Measurements from ENCODE around the gene SLC26A6. TPM values are rescaled to one million over a fixed set of nuclear protein-coding genes. Genes with fewer than 3 reads are reported as not detected.

SLC26A6 gene
- total and polyA plus RNA-seq, 2 of the 13 experiments (the other 11 are each of a cell fraction or from before 2014, with no cell fraction given) = 40.7 to 184 TPM

GRCh38 chr3:48636149-48636655 is 941 bp upstream of the SLC26A6 start (continued):
- TF ChIP-seq PRDM4 (CRISPR knock-in tag; IDR thresholded peaks at IDR 0.05; ENCODE audit: borderline replicate concordance) (no peak), MEF2D (CRISPR knock-in tag; IDR thresholded peaks at IDR 0.05) (peak; percentile 55; the same call in 1 of the 2 replicates)

DNA sequence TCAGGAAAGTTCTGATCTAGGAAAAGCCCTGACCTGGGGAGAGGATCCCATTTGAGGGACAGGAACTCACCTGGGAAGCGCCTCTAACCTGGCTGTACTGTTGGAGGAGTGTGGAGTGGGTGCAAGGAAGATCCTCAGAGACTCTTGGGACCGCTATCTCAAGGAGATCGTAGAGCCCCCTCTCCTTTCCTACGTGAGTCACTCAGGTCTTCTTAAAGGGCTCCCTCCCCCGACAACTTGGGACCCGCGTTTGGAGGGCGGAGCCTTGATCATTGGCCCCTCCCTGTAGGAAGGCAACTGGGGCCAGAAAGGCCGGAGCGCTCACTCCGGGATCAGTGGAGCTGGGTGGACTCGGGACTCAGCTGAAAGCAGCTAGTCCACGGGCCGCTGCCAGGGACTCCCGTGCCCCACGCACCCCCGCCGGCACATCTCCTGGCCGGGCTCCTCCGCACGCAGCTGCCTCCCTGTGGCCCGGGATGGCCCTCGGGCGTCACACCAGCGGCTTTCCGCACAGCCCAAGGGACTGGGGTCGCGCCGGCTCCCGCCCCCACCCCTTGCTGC is 520 bp downstream of the SLC26A6 start:
- peak; percentile 35 for DNase-seq (ENCODE audit: low spot score)
- no peaks in the 10 kb centered on the region; a peak in 1 of 5 replicates for H3K27me3 ChIP-seq (ENCODE audit: control insufficient read depth in 1 of 2, insufficient read depth in 2 of 2, low read length in 2 of 2)
- H3K9me3 ChIP-seq (ENCODE audit: low read length) = no peaks in the 10 kb centered on the region
- H3K79me2 ChIP-seq (ENCODE audit: insufficient read depth, low read length) = peaks cover 43% of the 10 kb centered on the region
- BruUV-seq (replicated peaks) = TSS peak; percentile 58
- H3K4me3 ChIP-seq (replicated peaks in 1 of 3; ENCODE audit: insufficient read depth in 1 of 3, low read depth in 2 of 3, low read length in 3 of 3) = peak overlapping the region; percentile 71 to 96 (median 93)
- WGBS (ENCODE audit: low lambda C conversion rate) = 5% methylated on average over 7 of the region's 30 CpGs
- H2AFZ ChIP-seq (ENCODE audit: low read length) = no peak overlapping the region
- H3K27ac ChIP-seq (ENCODE audit: extremely low read length, insufficient read depth, low read length) = peak overlapping the region; percentile 74
- H3K9ac ChIP-seq (ENCODE audit: insufficient read depth, low read depth, low read length) = peak overlapping the region; percentile 83
- H3K36me3 ChIP-seq (replicated peaks in 1 of 2; ENCODE audit: control insufficient read depth in 1 of 2, insufficient read depth in 2 of 2, low read length in 2 of 2) = peaks cover 13 to 40% of the 10 kb centered on the region in 2 experiments; a peak in 4 of 5 replicates
- intact Hi-C loops (cut with micrococcal nuclease; ENCODE audit: unreplicated experiment) (loop anchor here (1.0 to 2.0 kb wide), 3 partner anchors 16 to 78 kb away; partner anchors contain the start of genes PFKFB4 and UQCRC1), in situ Hi-C loops (cut with HindIII; ENCODE audit: extremely low pct_ligation_motif_present, low pct_unique_long_range_greater_than_20kb) (no loop called here)
- peak; percentile 30 for FAIRE-seq
- H3K4me2 ChIP-seq (ENCODE audit: low read depth, low read length) = peak overlapping the region; percentile 88
- POLR2A ChIA-PET = interaction anchor here (0.7 to 4.8 kb wide), 22 partner anchors 12 to 373 kb away, joined by 3 to 140 read pairs (median 7); partner anchors contain the start of genes CCDC51, CELSR3, COL7A1 and IP6K2
- CTCF ChIA-PET (ENCODE audit: low intra/inter-chr PET ratio, low total read pairs) = interaction anchor here (2.2 kb wide), 1 partner anchor 25 kb away, joined by 13 read pairs; the partner anchor contains the start of gene UQCRC1
- peaks cover 66% of the 10 kb centered on the region for H3K4me1 ChIP-seq (ENCODE audit: insufficient read depth, low read length)
- peak; percentile 32 for ATAC-seq
- H4K20me1 ChIP-seq (ENCODE audit: insufficient read depth, low read length) = no peaks in the 10 kb centered on the region
- TF ChIP-seq FOSL2 (CRISPR knock-in tag; IDR thresholded peaks at IDR 0.05) = peak; percentile 26; the same call in 1 of the 2 replicates
- 0 out of 2 replicates have a peak, but pooled peaks have one; percentile 6 for TF ChIP-seq POLR2AphosphoS5 (IDR thresholded peaks at IDR 0.05; ENCODE audit: low read depth, low read length)
- TF ChIP-seq MBD4 (IDR thresholded peaks at IDR 0.05; ENCODE audit: borderline replicate concordance, low read length) = no peak
- 0 out of 2 replicates have a peak, but pooled peaks have one; percentile 59 for TF ChIP-seq ZSCAN20 (CRISPR knock-in tag; IDR thresholded peaks at IDR 0.05; ENCODE audit: borderline replicate concordance)
- TF ChIP-seq ZIK1 (CRISPR knock-in tag; IDR thresholded peaks at IDR 0.05; ENCODE audit: borderline replicate concordance, low read depth) = peak; percentile 49; the same call in 1 of the 2 replicates
- peak; percentile 73; the same call in 1 of the 2 replicates for TF ChIP-seq ZNF850 (CRISPR knock-in tag; conservative IDR thresholded peaks at IDR 0.05)
- TF ChIP-seq ELF4 (CRISPR knock-in tag; IDR thresholded peaks at IDR 0.05; ENCODE audit: borderline replicate concordance) = 0 out of 2 replicates have a peak, but pooled peaks have one; percentile 32
- no peak for TF ChIP-seq ZKSCAN1 (IDR thresholded peaks at IDR 0.05; ENCODE audit: low read length)
- TF ChIP-seq EEA1 (CRISPR knock-in tag; IDR thresholded peaks at IDR 0.05; ENCODE audit: borderline replicate concordance) = peak; percentile 76; the same call in 1 of the 2 replicates
- TF ChIP-seq ZNF781 (CRISPR knock-in tag; IDR thresholded peaks at IDR 0.05; ENCODE audit: borderline replicate concordance, not compliant biosample characterization) = peak; percentile 68
- peak; percentile 64; the same call in 1 of the 2 replicates for TF ChIP-seq CREBL2 (CRISPR knock-in tag; IDR thresholded peaks at IDR 0.05; ENCODE audit: borderline replicate concordance)
- TF ChIP-seq KAT8 (CRISPR knock-in tag; IDR thresholded peaks at IDR 0.05) = no peak
- TF ChIP-seq, protein P1, sequence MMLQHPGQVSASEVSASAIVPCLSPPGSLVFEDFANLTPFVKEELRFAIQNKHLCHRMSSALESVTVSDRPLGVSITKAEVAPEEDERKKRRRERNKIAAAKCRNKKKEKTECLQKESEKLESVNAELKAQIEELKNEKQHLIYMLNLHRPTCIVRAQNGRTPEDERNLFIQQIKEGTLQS (CRISPR knock-in tag; IDR thresholded peaks at IDR 0.05) = no peak
- peak; percentile 55 for TF ChIP-seq ZNF563 (CRISPR knock-in tag; IDR thresholded peaks at IDR 0.05)
- TF ChIP-seq WIZ (CRISPR knock-in tag; IDR thresholded peaks at IDR 0.05) = 0 out of 2 replicates have a peak, but pooled peaks have one; percentile 11
- TF ChIP-seq ZFY (CRISPR knock-in tag; IDR thresholded peaks at IDR 0.05) = no peak
- no peak for TF ChIP-seq TP53 (CRISPR knock-in tag; conservative IDR thresholded peaks at IDR 0.05)
- 0 out of 2 replicates have a peak, but pooled peaks have one; percentile 8 for TF ChIP-seq GTF3A (CRISPR knock-in tag; conservative IDR thresholded peaks at IDR 0.05)

Data from HepG2 (cell line).